Neural progenitor cell (in vitro differentiated cells): Measurements from ENCODE around the gene LHFPL5.

Experiments
- CTCF ChIP-seq: fragments of 200-600 bp; sonication (generic); IDR thresholded peaks from 2 replicates; pipeline ENCODE4 v1.5.1; 2017; ENCODE audit warnings: antibody characterized with exemption, mild to moderate bottlenecking
- EZH2 ChIP-seq: fragments of 200-600 bp; sonication (generic); IDR thresholded peaks from 2 replicates; pipeline ENCODE4 v1.6.1; 2017; ENCODE audit warnings: antibody characterized with exemption, mild to moderate bottlenecking, moderate library complexity
- EZH2phosphoT487 ChIP-seq: fragments of 200-600 bp; sonication (generic); IDR thresholded peaks from 2 replicates; pipeline ENCODE4 v1.6.1; 2017; ENCODE audit warnings: antibody characterized with exemption

GRCh38 chr6:35790683-35791082 is 14.5 kb upstream of the LHFPL5 start:
- TF ChIP-seq CTCF (no peak), EZH2 (no peak), EZH2phosphoT487 (no peak)
